HG03025 (cell line): ENCODE measurements around the gene ACOT7.

Experiments used
- ATAC-seq: cut with Tn5 transposase; IDR thresholded peaks from one replicate; pipeline ENCODE4 v1.9.1; 2021; ENCODE audit warnings: mild to moderate bottlenecking, moderate library complexity; ENCODE audit not compliant: unreplicated experiment, low FRiP score

Gene ACOT7

DNA sequence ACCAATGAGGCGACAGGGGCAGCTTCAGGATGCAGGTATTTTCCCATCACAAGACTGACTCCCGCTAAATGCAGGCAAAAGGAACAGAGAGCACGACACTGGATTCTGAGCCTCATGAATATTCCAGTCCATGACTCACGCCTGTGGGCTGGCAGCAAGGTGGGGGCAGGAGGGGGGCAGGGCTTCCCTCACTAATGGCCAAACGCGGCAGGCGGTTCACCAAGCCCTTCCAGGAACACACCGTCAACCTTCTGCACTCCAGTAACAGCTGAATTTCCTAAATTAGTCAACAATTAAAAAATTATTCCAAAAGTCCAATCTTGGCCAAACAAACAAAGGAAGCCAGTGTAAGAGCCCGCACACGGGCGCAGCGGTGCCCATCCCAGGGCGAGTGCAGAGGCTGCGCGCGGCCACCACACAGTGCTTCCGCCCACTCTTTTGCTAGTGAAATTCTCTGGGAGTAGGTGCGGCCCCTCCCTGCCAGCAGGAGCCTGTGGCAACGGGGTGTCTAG is 120.1 kb downstream of the ACOT7 start:
- no peak for ATAC-seq

GRCh38 chr1:6272868-6273267 is 120.7 kb downstream of the ACOT7 start:
- no peak for ATAC-seq

- ATAC-seq: no peak
Measured at GRCh38 chr1:6272452-6272851, 121.1 kb downstream of the ACOT7 start.

DNA sequence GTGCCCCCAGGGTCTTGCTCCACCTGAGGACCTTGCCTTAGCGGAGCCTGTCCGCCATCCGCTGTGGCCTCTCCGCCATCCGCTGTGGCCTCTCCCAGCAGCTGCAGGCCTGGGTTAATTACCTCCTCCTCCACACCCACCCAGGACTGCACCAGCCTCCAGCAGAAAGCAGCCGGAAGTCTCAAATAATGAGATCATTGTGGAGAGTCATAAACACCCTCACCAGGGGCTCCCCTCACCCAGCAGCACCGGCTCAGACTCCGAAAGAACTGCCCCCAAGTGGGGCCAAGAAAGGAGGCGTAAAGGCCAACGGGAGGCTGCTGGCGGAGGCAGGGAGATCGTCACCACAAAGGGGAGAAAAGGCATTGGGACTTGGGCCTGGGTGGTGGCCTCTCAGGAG is 122.0 kb downstream of the ACOT7 start:
- ATAC-seq: no peak

DNA sequence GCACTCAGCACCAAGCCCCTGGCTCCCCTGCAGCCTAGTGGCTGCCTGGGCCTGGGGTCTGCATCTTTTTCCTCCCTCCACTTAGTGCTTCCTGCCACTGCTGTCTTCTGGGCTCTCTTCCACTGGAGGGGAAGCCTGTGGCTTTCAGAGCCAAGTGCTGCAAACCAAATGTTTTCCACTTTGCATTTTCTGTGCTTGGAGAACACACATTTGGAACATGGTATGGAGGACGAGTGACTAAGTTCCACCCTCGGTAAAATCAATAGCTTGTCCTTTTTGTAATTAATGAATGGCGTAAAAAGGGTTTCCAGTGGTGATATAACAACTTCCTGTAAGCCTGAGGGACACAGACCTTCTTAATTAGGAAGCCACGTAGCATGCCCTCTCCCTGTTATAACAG is 122.6 kb downstream of the ACOT7 start:
- ATAC-seq: no peak

- no peak for ATAC-seq
Measured at GRCh38 chr1:6270401-6270800, 123.2 kb downstream of the ACOT7 start.

- no peak for ATAC-seq
Measured at GRCh38 chr1:6269720-6270400, 123.7 kb downstream of the ACOT7 start.

DNA sequence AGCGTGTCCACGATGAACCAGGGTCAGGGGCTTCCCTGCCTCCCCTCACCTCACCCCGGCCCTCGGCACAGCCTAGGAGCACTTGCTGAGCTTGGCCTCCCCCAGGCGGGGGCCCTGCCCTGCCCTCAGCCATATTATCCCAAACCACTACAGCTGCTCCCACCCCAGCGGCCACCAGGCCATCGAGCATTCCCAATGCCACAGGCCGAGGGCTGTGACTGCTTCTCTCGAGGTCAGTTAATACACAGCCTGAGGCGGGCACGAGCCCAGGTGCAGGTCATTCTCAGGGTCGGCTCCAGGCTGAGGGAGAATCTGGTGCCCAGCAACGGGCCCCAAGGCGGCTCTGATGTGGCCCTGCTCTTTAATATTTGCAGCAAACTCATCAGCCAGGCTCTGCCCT is 124.3 kb downstream of the ACOT7 start:
- ATAC-seq: no peak

- no peak for ATAC-seq
Measured at GRCh38 chr1:6268415-6268814, 125.2 kb downstream of the ACOT7 start.

- ATAC-seq: no peak
Measured at GRCh38 chr1:6267686-6268322, 125.8 kb downstream of the ACOT7 start.

DNA sequence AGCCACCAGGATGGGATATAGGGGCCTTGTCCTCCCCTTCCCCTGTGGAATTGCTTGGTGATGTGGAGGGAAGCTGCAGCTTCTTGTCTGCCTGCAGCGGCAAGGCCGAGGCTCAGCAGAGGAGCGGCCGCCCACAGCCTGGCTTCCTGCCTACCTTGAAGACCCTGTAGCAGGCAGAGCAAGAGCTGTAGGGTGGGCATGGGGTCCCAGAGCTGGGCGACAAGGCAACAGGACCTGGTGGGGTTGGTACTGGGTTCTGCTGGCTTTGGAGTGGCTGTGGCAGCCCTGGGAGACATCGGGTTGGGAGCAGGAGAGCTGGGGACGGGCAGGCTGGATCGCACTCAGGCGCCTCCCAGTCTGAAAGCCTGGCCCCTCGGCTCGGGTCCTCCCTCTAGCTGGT is 126.9 kb downstream of the ACOT7 start:
- ATAC-seq: no peak

DNA sequence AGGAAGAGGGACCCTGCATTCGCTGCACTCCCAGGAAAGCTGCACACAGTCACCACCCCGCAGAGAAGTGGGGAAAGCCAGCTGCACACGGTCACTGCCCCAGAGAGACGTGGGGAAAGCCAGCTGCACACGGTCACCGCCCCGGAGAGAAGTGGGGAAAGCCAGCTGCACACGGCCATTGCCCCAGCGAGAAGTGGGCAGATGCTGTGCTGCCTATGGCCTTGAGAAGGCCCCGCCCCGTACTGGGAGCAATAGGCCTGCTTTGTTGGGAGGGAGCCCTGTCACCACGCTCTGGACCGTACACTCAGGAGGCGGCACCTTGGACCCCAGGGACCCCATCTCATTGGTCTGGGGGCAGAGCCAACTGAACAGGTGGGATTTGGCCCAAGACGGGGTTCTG is 128.4 kb downstream of the ACOT7 start:
- no peak for ATAC-seq

GRCh38 chr1:6263716-6264115 is 129.9 kb downstream of the ACOT7 start:
- ATAC-seq: no peak

- no peak for ATAC-seq
Measured at GRCh38 chr1:6262555-6263420, 130.8 kb downstream of the ACOT7 start.

DNA sequence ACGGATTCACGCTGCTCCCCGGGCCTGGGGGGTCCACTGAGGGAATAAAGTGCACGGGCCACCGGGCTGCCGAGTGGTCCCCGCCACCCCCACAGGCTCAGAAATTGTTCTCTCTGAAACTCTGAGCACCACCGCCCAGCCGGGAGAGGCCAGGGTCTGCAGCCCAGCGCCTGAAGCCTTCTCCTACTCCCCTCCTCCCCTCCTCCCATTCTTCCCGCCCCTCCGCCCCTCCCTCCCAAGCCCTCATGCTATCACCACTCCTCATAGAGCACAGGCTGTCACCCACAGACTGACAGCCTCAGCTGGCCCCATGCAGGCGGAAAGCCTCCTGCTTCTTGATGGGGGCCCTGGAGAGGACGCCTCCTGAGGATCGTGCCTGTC is 132.0 kb downstream of the ACOT7 start:
- ATAC-seq: no peak

- ATAC-seq: no peak
Measured at GRCh38 chr1:6260961-6261614, 132.5 kb downstream of the ACOT7 start, which contains the start of gene GPR153. TSS of gene GPR153 (minus strand) at chr1:6261098. CDS start at chr1:6254905, 6,193 bp downstream.

DNA sequence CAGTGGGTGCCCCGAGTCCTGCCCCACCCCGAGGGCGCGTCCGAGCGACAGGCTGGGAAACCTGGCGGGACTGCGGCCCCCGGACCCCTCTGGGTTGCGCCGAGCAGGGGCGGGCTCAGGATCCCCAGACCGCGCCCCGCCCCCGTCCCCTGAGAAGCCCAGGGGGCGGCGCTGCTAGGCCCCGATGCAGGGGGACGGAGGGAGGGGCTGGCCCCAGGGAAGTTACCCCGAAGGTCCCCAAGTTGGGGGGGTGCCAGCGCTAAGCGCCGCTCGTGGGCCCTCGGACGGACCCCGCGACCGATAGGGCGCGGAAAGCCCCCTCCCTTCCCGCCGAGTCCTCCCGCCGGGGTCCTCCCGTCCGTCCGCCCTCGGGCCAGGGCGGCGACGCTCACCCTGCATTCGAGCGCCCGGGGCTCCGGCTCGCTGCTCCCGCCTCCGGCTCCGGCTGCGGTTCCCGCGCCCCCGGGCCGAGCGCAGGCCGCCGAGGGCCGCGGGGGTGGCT is 133.1 kb downstream of the ACOT7 start:
- no peak for ATAC-seq

- ATAC-seq: no peak
Measured at GRCh38 chr1:6259491-6260362, 133.8 kb downstream of the ACOT7 start.

DNA sequence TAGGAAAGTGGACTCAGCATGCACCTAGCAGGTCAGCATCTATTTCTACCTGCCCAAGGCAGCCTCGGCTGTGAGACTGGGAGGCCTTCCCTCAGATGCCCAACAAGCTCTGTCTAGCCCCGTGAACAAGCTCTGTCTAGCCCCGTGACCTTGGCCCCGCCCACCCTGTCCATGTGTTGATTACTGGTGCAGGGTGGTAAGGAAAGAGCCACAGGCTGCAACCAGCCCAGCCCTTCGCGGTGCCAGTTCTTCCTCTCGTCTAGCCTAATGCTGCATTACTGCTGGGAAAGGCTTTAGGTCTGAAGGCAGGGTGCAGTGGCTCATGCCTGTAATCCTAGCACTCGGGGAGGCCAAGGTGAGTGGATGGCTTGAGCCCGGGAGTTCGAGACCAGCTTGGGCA is 134.9 kb downstream of the ACOT7 start:
- ATAC-seq: no peak
